Activated CD4-positive, CD25-positive, alpha-beta regulatory T cell treated with anti-CD3 and anti-CD28 coated beads, Interleukin-2, amount 50 U/mL, for 72 hours (primary cell): ENCODE measurements around the gene ASGR1.
A peak's percentile ranks its signal among the peaks of the same experiment; 100 is the strongest.

Source experiments
- DNase-seq: peaks from one replicate; pipeline ENCODE4 v3.0.0; 2021

Gene ASGR1

GRCh38 chr17:7179317-7180254 is at the start of gene ASGR1:
TSS of gene ASGR1 (minus strand) at chr17:7179370. CDS start at chr17:7178563, 807 bp downstream.
- no peak for DNase-seq

GRCh38 chr17:7228920-7229319 is 49.8 kb upstream of the ASGR1 start:
- DNase-seq = no peak

GRCh38 chr17:7226721-7227710 is 47.8 kb upstream of the ASGR1 start:
- no peak for DNase-seq

- DNase-seq = no peak
Observed at GRCh38 chr17:7225711-7226331, 46.7 kb upstream of the ASGR1 start.

- DNase-seq = no peak
Observed at GRCh38 chr17:7224661-7225111, 45.5 kb upstream of the ASGR1 start.

GRCh38 chr17:7224110-7224509 is 44.9 kb upstream of the ASGR1 start:
- no peak for DNase-seq

- no peak for DNase-seq
Observed at GRCh38 chr17:7223375-7223774, 44.2 kb upstream of the ASGR1 start.

- DNase-seq = no peak
Observed at GRCh38 chr17:7222972-7223292, 43.8 kb upstream of the ASGR1 start.

GRCh38 chr17:7222093-7222971 is 43.2 kb upstream of the ASGR1 start:
- DNase-seq = no peak

GRCh38 chr17:7221278-7222092 is 42.3 kb upstream of the ASGR1 start:
- no peak for DNase-seq

- peak; percentile 52 for DNase-seq
Observed at GRCh38 chr17:7220593-7221277, 41.6 kb upstream of the ASGR1 start.

- peak; percentile 83 for DNase-seq
Observed at GRCh38 chr17:7219812-7220592, 40.8 kb upstream of the ASGR1 start, which contains the start of the genes ACADVL and DLG4. TSS of gene ACADVL (plus strand) at chr17:7219938. CDS start at chr17:7219985, 47 bp downstream. TSS of gene DLG4 (minus strand) at chr17:7219836.

GRCh38 chr17:7219229-7219811 is 40.1 kb upstream of the ASGR1 start:
- no peak for DNase-seq

- no peak for DNase-seq
Observed at GRCh38 chr17:7218758-7219157, 39.6 kb upstream of the ASGR1 start.

GRCh38 chr17:7218166-7218565 is 39.0 kb upstream of the ASGR1 start:
- no peak for DNase-seq

GRCh38 chr17:7217113-7217987 is 38.2 kb upstream of the ASGR1 start:
- DNase-seq = no peak

GRCh38 chr17:7216242-7217112 is 37.3 kb upstream of the ASGR1 start:
- no peak for DNase-seq
